Measurements from ENCODE around the gene CCNB1. TPM values are rescaled to one million over a fixed set of nuclear protein-coding genes. Genes with fewer than 3 reads are reported as not detected.
A peak's percentile ranks its signal among the peaks of the same experiment; 100 is the strongest.

The CCNB1 gene
- 10 to 100 TPM in 4 of 9 donors, 1 to 10 TPM in 5; 4.8 to 53.5 (median 9.8) TPM for total RNA-seq
- polyA plus RNA-seq = 1 to 10 TPM; 3.6 to 9.7 (median 4.5) TPM
- long read RNA-seq, donor 1, transcript CCNB1-201 (9 exons, 2,169 nt) = major isoform, 17 of 17 reads
- long read RNA-seq, donor 1, partial matches to known transcripts = 0 of 17 reads
- long read RNA-seq, donor 1, other reads (novel, unspliced or antisense) = 0 of 17 reads
- long read RNA-seq, donor 2, transcript CCNB1-201 (9 exons, 2,169 nt) = major isoform, 11 of 11 reads
- long read RNA-seq, donor 2, partial matches to known transcripts = 0 of 11 reads
- long read RNA-seq, donor 2, other reads (novel, unspliced or antisense) = 0 of 11 reads
- long read RNA-seq, donor 3, transcript CCNB1-201 (9 exons, 2,169 nt) = major isoform, 12 of 15 reads
- long read RNA-seq, donor 3, partial matches to known transcripts = 0 of 15 reads
- long read RNA-seq, donor 3, other reads (novel, unspliced or antisense) = 0 of 15 reads
- long read RNA-seq, donor 4, transcript CCNB1-201 (9 exons, 2,169 nt) = major isoform, 9 of 10 reads
- long read RNA-seq, donor 4, partial matches to known transcripts = 1 of 10 reads
- long read RNA-seq, donor 4, other reads (novel, unspliced or antisense) = 0 of 10 reads
- long read RNA-seq, donor 5, transcript CCNB1-201 (9 exons, 2,169 nt) = major isoform, 11 of 11 reads
- long read RNA-seq, donor 5, partial matches to known transcripts = 0 of 11 reads
- long read RNA-seq, donor 5, other reads (novel, unspliced or antisense) = 0 of 11 reads
- long read RNA-seq, donor 6, partial matches to known transcripts = 0 of 3 reads
- long read RNA-seq, donor 6, other reads (novel, unspliced or antisense) = 0 of 3 reads
- long read RNA-seq, donor 7, transcript CCNB1-201 (9 exons, 2,169 nt) = major isoform, 14 of 14 reads
- long read RNA-seq, donor 7, partial matches to known transcripts = 0 of 14 reads
- long read RNA-seq, donor 7, other reads (novel, unspliced or antisense) = 0 of 14 reads
- long read RNA-seq, donor 8, transcript CCNB1-201 (9 exons, 2,169 nt) = major isoform, 44 of 49 reads
- long read RNA-seq, donor 8, partial matches to known transcripts = 0 of 49 reads
- long read RNA-seq, donor 8, other reads (novel, unspliced or antisense) = 5 of 49 reads
- long read RNA-seq, donor 9, transcript CCNB1-201 (9 exons, 2,169 nt) = major isoform, 28 of 28 reads
- long read RNA-seq, donor 9, partial matches to known transcripts = 0 of 28 reads
- long read RNA-seq, donor 9, other reads (novel, unspliced or antisense) = 0 of 28 reads
- long read RNA-seq, donor 10, transcript CCNB1-201 (9 exons, 2,169 nt) = major isoform, 12 of 13 reads
- long read RNA-seq, donor 10, partial matches to known transcripts = 0 of 13 reads
- long read RNA-seq, donor 10, other reads (novel, unspliced or antisense) = 0 of 13 reads

DNA sequence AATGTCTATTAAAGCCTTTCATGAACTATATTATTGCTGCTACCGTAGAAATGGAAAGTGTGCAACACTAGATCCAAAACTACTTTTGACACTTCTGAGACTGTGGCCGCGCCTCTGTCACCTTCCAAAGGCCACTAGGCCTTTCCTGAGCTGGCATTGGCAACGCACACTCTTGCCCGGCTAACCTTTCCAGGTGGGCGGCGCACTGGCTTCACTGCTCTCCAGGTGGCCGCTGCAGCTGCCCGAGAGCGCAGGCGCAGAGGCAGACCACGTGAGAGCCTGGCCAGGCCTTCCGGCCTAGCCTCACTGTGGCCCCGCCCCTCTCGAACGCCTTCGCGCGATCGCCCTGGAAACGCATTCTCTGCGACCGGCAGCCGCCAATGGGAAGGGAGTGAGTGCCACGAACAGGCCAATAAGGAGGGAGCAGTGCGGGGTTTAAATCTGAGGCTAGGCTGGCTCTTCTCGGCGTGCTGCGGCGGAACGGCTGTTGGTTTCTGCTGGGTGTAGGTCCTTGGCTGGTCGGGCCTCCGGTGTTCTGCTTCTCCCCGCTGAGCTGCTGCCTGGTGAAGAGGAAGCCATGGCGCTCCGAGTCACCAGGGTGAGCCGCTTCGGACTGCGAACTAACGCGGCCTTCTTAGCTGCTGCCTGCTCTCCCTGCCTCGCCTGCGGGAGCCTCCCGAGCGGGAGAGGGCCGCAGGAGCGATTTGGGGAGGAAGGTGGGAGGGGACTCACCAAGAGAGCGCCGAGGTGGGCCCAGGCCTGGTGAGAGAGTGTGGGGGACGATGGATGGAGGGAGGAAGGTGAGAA is at the start of gene CCNB1:
Gene CCNB1, plus strand, starts transcription at position 465 of the 807 bp plus-strand sequence. Its CDS starts 113 bp downstream, at position 578.
- H3K4me3 ChIP-seq = peak within 1 kb of the TSS; percentile 22 to 94 (median 55)
- WGBS, 4 donors = 1 to 4% (median 2%) methylated on average over 18 to 50 of the region's 50 CpGs
- TF ChIP-seq POLR2A (IDR thresholded peaks at IDR 0.05) = peak in 1 of 2 donors; percentile 62
- TF ChIP-seq, protein P1, sequence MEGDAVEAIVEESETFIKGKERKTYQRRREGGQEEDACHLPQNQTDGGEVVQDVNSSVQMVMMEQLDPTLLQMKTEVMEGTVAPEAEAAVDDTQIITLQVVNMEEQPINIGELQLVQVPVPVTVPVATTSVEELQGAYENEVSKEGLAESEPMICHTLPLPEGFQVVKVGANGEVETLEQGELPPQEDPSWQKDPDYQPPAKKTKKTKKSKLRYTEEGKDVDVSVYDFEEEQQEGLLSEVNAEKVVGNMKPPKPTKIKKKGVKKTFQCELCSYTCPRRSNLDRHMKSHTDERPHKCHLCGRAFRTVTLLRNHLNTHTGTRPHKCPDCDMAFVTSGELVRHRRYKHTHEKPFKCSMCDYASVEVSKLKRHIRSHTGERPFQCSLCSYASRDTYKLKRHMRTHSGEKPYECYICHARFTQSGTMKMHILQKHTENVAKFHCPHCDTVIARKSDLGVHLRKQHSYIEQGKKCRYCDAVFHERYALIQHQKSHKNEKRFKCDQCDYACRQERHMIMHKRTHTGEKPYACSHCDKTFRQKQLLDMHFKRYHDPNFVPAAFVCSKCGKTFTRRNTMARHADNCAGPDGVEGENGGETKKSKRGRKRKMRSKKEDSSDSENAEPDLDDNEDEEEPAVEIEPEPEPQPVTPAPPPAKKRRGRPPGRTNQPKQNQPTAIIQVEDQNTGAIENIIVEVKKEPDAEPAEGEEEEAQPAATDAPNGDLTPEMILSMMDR (IDR thresholded peaks at IDR 0.05) = peak in 1 of 6 experiments; percentile 7
- H3K4me1 ChIP-seq (replicated peaks in 1 of 2) = peaks cover 9 to 10% of the 10 kb centered on the region in 2 donors
- no peaks in the 10 kb centered on the region for H3K27me3 ChIP-seq
- intact Hi-C loops (cut with DNase I) = no loop called here
- H3K36me3 ChIP-seq (replicated peaks in 1 of 2) = no peaks in the 10 kb centered on the region
- no peaks in the 10 kb centered on the region for H3K9me3 ChIP-seq (replicated peaks in 1 of 3)
- peak within 1 kb of the TSS in 2 of 5 donors; percentile 19 to 28 for H3K27ac ChIP-seq
- peak; percentile 97 to 99 (median 98) for DNase-seq

DNA sequence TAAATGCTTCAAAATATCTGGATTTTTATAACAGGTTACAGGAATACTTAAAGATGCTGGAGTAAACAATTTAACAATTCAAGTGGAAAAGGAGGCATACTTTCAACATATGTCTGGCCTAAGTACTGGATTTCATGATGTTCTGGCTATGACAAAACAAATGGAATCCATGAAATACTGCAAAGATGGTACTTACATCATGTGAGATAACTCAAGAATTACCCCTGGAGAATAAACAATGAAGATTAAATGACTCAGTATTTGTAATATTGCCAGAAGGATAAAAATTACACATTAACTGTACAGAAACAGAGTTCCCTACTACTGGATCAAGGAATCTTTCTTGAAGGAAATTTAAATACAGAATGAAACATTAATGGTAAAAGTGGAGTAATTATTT is 37.5 kb upstream of the CCNB1 start:
- DNase-seq = no peak
- Histone ChIP-seq H3K27me3 (no peaks in the 10 kb centered on the region), H3K4me3 (no peak overlapping the region), H3K36me3 (replicated peaks in 1 of 2) (peaks cover 0 to 37% of the 10 kb centered on the region in 2 donors), H3K4me1 (replicated peaks in 1 of 2) (no peaks in the 10 kb centered on the region), H3K27ac (no peak overlapping the region), H3K9me3 (replicated peaks in 1 of 3) (no peaks in the 10 kb centered on the region)
- intact Hi-C loops (cut with DNase I) = no loop called here
- TF ChIP-seq POLR2A (IDR thresholded peaks at IDR 0.05) = no peak

DNA sequence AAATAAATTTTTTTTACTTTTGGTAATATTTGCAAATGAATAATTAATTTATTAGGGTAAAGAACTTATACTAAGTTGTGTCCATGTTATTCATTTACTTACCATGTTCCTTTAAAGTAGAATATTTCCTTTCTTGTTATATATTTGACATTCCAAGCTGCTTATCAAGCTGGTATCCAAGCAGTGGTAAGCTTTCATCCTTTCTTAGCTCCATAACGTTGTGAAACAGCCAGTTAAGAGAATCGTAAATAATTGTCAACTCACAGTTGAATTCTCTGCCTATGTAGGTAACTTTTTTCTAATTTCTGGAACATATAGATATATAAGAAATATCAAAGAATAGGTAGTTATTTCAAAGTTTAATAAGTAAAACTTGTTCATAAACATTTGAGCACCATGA is 36.7 kb upstream of the CCNB1 start:
- TF ChIP-seq, protein P1 (IDR thresholded peaks at IDR 0.05) = no peak
- no peak for TF ChIP-seq POLR2A (IDR thresholded peaks at IDR 0.05)
- DNase-seq = no peak
- intact Hi-C loops (cut with DNase I) = no loop called here
- Histone ChIP-seq H3K4me1 (replicated peaks in 1 of 2) (no peaks in the 10 kb centered on the region), H3K9me3 (replicated peaks in 1 of 3) (no peaks in the 10 kb centered on the region), H3K4me3 (no peak overlapping the region), H3K27me3 (no peaks in the 10 kb centered on the region), H3K27ac (no peak overlapping the region), H3K36me3 (replicated peaks in 1 of 2) (peaks cover 0 to 28% of the 10 kb centered on the region in 2 donors)
- WGBS, 4 donors = 74 to 82% (median 77%) methylated on average over 2 of the region's 2 CpGs

DNA sequence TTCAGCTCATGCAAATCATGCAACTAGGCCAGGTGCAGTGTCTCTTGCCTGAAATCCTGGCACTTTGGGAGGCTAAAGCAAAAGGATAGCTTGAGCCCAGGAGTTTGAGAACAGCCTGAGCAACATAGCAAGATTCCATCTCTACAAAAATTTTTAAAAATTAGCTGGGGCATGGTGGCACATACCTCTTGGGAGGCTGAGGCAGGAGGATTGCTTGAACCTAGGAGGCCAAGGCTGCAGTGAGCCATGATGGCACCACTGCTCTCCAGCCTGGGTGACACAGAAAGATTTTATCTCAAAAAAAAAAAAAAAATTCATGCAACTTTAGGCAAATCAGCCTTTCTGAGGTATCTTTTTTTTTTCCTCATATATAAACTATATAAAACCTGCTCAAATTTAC is 35.6 kb upstream of the CCNB1 start:
- H3K36me3 ChIP-seq (replicated peaks in 1 of 2) = peaks cover 0 to 22% of the 10 kb centered on the region in 2 donors

More for the DNA sequence above, 35.6 kb upstream of the CCNB1 start:
- Histone ChIP-seq H3K9me3 (replicated peaks in 1 of 3) (no peaks in the 10 kb centered on the region), H3K4me1 (replicated peaks in 1 of 2) (no peaks in the 10 kb centered on the region), H3K27ac (no peak overlapping the region), H3K4me3 (no peak overlapping the region), H3K27me3 (no peaks in the 10 kb centered on the region)
- no peak for DNase-seq
- intact Hi-C loops (cut with DNase I) = no loop called here
- TF ChIP-seq, protein P1 (IDR thresholded peaks at IDR 0.05) = no peak
- TF ChIP-seq POLR2A (IDR thresholded peaks at IDR 0.05) = no peak

Data from adrenal gland (tissue), 19 donors.